Uterus (tissue), 4 donors: ENCODE measurements around the gene C5AR1. TPM values are rescaled to one million over a fixed set of nuclear protein-coding genes. Genes with fewer than 3 reads are reported as not detected.
"Not testable (repeated sequence)": the region's sequence is repeated elsewhere in the genome, so short reads cannot be mapped to it uniquely, and the experiment has no call there.

ENCODE experiments used
- DNase-seq, 2 donors: peaks; one replicate each; pipeline ENCODE4 v3.0.0-alpha.2; 2019 to 2020
- H3K27ac ChIP-seq, 2 donors: fragments of 200-600 bp; sonication (generic); 1 replicate in 1 of 2; 2 replicates in 1 of 2; pipeline ENCODE4 v1.5.1; 2016 to 2018
- H3K27me3 ChIP-seq, 2 donors: fragments of 200-600 bp; sonication (generic); one replicate each; pipeline ENCODE4 v1.5.1; 2018 to 2019; ENCODE audit warnings: control low read depth in 1 of 2
- H3K36me3 ChIP-seq, 2 donors: fragments of 200-600 bp; sonication (generic); one replicate each; pipeline ENCODE4 v1.5.1; 2019; ENCODE audit warnings: control low read depth in 1 of 2
- H3K4me1 ChIP-seq, 2 donors: fragments of 200-600 bp; sonication (generic); one replicate each; pipeline ENCODE4 v1.5.1; 2018 to 2019; ENCODE audit warnings: control low read depth in 1 of 2
- H3K4me3 ChIP-seq, 2 donors: fragments of 200-600 bp; sonication (generic); 1 replicate in 1 of 2; 2 replicates in 1 of 2; pipeline ENCODE4 v1.5.1; 2018 to 2019; ENCODE audit warnings: mild to moderate bottlenecking in 1 of 2
- H3K9me3 ChIP-seq, 2 donors: fragments of 200-600 bp; sonication (generic); one replicate each; pipeline ENCODE4 v1.5.1; 2019; ENCODE audit warnings: control low read depth in 1 of 2
- POLR2A ChIP-seq, 2 donors: fragments of 450-650 bp; IDR thresholded peaks; one replicate each; pipeline ENCODE4 v1.6.1; 2016; ENCODE audit warnings: antibody characterized with exemption in 2 of 2, mild to moderate bottlenecking in 1 of 2, moderate library complexity in 1 of 2
- intact Hi-C: fragments of 100-400 bp; cut with DNase I; formaldehyde crosslinking; loops from one replicate; pipeline ENCODE4 v1.15.1; 2023; ENCODE audit warnings: low total_unique reads
- total RNA-seq, 4 donors: library from RNA; depleted of rRNA in 3 of 4; stranded (reverse); fragments of >200 nt in 3 of 4; gene quantifications; one replicate each; pipeline versions ENCODE4 v1.1.0 to v1.2.4, GENCODE V29; 2014 to 2023
- TF ChIP-seq, protein P1 (sequence below), 4 experiments: fragments of 200-600 bp in 2 of 4; fragments of 450-650 bp in 2 of 4; sonication (generic) in 2 of 4; IDR thresholded peaks; one replicate each; pipeline ENCODE4 v1.5.1; 2016 to 2019; ENCODE audit warnings: antibody characterized with exemption in 4 of 4, mild to moderate bottlenecking in 2 of 4, moderate library complexity in 1 of 4
- donor health status: DM: yes; HTN: yes; CAD: no.

C5AR1 gene
- total RNA-seq, 4 donors from 2014 or later = 0.51 to 8.0 (median 2.9) TPM

- no peak for DNase-seq
- Histone ChIP-seq H3K9me3 (no peaks in the 10 kb centered on the region), H3K4me3 (no peak overlapping the region), H3K27me3 (no peaks in the 10 kb centered on the region), H3K4me1 (no peaks in the 10 kb centered on the region), H3K36me3 (no peaks in the 10 kb centered on the region), H3K27ac (no peak overlapping the region)
- intact Hi-C loops = no loop called here
- TF ChIP-seq POLR2A (IDR thresholded peaks at IDR 0.05) = no peak
- TF ChIP-seq, protein P1, sequence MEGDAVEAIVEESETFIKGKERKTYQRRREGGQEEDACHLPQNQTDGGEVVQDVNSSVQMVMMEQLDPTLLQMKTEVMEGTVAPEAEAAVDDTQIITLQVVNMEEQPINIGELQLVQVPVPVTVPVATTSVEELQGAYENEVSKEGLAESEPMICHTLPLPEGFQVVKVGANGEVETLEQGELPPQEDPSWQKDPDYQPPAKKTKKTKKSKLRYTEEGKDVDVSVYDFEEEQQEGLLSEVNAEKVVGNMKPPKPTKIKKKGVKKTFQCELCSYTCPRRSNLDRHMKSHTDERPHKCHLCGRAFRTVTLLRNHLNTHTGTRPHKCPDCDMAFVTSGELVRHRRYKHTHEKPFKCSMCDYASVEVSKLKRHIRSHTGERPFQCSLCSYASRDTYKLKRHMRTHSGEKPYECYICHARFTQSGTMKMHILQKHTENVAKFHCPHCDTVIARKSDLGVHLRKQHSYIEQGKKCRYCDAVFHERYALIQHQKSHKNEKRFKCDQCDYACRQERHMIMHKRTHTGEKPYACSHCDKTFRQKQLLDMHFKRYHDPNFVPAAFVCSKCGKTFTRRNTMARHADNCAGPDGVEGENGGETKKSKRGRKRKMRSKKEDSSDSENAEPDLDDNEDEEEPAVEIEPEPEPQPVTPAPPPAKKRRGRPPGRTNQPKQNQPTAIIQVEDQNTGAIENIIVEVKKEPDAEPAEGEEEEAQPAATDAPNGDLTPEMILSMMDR (IDR thresholded peaks at IDR 0.05) = no peak
Measured at GRCh38 chr19:47362321-47362720, 52.7 kb downstream of the C5AR1 start.

- no peaks in the 10 kb centered on the region for H3K9me3 ChIP-seq
- no peak overlapping the region for H3K4me3 ChIP-seq
- intact Hi-C loops = no loop called here
- TF ChIP-seq POLR2A (IDR thresholded peaks at IDR 0.05) = no peak
- no peak overlapping the region for H3K27ac ChIP-seq
- no peak for DNase-seq
- H3K27me3 ChIP-seq = no peaks in the 10 kb centered on the region
- H3K36me3 ChIP-seq = no peaks in the 10 kb centered on the region
- H3K4me1 ChIP-seq = no peaks in the 10 kb centered on the region
Measured at GRCh38 chr19:47363758-47364531, 54.3 kb downstream of the C5AR1 start.

GRCh38 chr19:47365455-47365854 lies 55.8 kb downstream of the C5AR1 start:
- H3K27me3 ChIP-seq, H3K4me3 ChIP-seq, intact Hi-C loops, H3K36me3 ChIP-seq, H3K4me1 ChIP-seq, H3K9me3 ChIP-seq, H3K27ac ChIP-seq, DNase-seq: not testable (repeated sequence)

DNA sequence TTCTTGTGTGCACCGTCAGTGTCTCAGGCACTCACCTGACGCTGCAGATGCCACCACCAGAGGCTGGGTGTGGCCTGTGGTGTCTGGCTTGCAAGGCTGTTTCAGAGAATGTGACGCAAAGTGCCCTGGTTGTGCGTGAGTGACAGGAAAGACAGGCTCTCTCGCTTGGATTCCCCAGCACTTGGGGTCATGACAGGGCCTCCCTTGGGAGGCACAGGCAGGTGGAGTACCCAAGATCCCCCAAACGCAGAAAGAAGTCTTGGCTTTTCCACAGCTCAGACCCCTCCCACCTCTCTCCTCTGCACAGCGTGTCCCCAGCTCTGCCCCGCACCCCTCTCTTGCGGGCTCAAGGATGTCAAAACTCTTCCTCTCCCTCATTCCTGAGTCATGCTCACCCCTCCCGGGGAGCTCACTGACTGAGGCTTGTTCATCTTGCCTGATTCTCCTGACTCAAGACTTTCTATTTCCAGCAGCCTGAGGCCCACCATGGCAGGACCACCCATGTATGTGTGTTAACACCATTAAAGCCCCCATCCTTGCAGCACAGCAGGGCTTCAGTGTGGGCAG lies 60.5 kb downstream of the C5AR1 start:
- no peaks in the 10 kb centered on the region for H3K36me3 ChIP-seq
- no peak overlapping the region for H3K4me3 ChIP-seq
- TF ChIP-seq, protein P1 (IDR thresholded peaks at IDR 0.05) = no peak
- TF ChIP-seq POLR2A (IDR thresholded peaks at IDR 0.05) = no peak
- H3K27me3 ChIP-seq = no peaks in the 10 kb centered on the region
- no peak for DNase-seq
- intact Hi-C loops = no loop called here
- no peaks in the 10 kb centered on the region for H3K4me1 ChIP-seq
- no peak overlapping the region for H3K27ac ChIP-seq
- H3K9me3 ChIP-seq = no peaks in the 10 kb centered on the region

- intact Hi-C loops = no loop called here
- Histone ChIP-seq H3K9me3 (no peaks in the 10 kb centered on the region), H3K27ac (no peak overlapping the region), H3K27me3 (no peaks in the 10 kb centered on the region), H3K36me3 (no peaks in the 10 kb centered on the region), H3K4me3 (no peak overlapping the region), H3K4me1 (no peaks in the 10 kb centered on the region)
- TF ChIP-seq POLR2A (IDR thresholded peaks at IDR 0.05) = no peak
- TF ChIP-seq, protein P1 (IDR thresholded peaks at IDR 0.05) = no peak
- no peak for DNase-seq
Measured at GRCh38 chr19:47371261-47371660, 61.6 kb downstream of the C5AR1 start.

Other genes with a start within 250 kb of the C5AR1 start
- gene ZC3H4, start 196.1 kb upstream of the C5AR1 start, total RNA-seq = 10 to 100 TPM in 3 of 4 donors, 1 to 10 TPM in 1; 3.3 to 43.1 (median 18.3) TPM
- gene SAE1, start 179.0 kb upstream of the C5AR1 start, total RNA-seq = 100 to 1,000 TPM in 1 of 4 donors, 10 to 100 TPM in 3; 17.6 to 144 (median 45.6) TPM
- 10 to 100 TPM in 1 of 4 donors, 1 to 10 TPM in 3; 3.2 to 11.1 (median 4.8) TPM for gene BBC3, start 78.7 kb upstream of the C5AR1 start, total RNA-seq
- 10 to 100 TPM in 2 of 4 donors, 1 to 10 TPM in 2; 2.6 to 45.4 (median 8.1) TPM for gene CCDC9, start 53.3 kb upstream of the C5AR1 start, total RNA-seq
- gene INAFM1, start 35.0 kb upstream of the C5AR1 start, total RNA-seq = 10 to 100 TPM in 2 of 4 donors, 1 to 10 TPM in 2; 2.8 to 39.5 (median 13.5) TPM
- gene C5AR2, start 22.3 kb downstream of the C5AR1 start, total RNA-seq = under 1 TPM in 3 of 4 donors, not detected in 1; 0.29 to 0.69 (median 0.64) TPM
- gene DHX34, start 39.5 kb downstream of the C5AR1 start, total RNA-seq = 10 to 100 TPM; 11.5 to 17.3 (median 15.8) TPM
- gene MEIS3, start 109.7 kb downstream of the C5AR1 start, total RNA-seq = 100 to 1,000 TPM in 1 of 4 donors, 10 to 100 TPM in 3; 28.9 to 133 (median 75.0) TPM
- gene SLC8A2, start 162.0 kb downstream of the C5AR1 start, total RNA-seq = 10 to 100 TPM in 2 of 4 donors, 1 to 10 TPM in 2; 3.4 to 17.8 (median 11.0) TPM
- gene KPTN, start 174.4 kb downstream of the C5AR1 start, total RNA-seq = 1 to 10 TPM in 3 of 4 donors, not detected in 1; 5.4 to 9.0 (median 6.4) TPM
- gene NAPA, start 205.2 kb downstream of the C5AR1 start, total RNA-seq = 100 to 1,000 TPM in 3 of 4 donors, 10 to 100 TPM in 1; 36.5 to 693 (median 144) TPM